GM12801 (cell line): ENCODE data around the gene GFER.

Source experiments
- TF ChIP-seq, protein P1 (sequence below): IDR thresholded peaks from one replicate; pipeline ENCODE4 v1.5.1; 2011; ENCODE audit warnings: control low read depth; ENCODE audit not compliant: insufficient read length; ENCODE audit errors: extremely low read depth

Gene GFER

DNA sequence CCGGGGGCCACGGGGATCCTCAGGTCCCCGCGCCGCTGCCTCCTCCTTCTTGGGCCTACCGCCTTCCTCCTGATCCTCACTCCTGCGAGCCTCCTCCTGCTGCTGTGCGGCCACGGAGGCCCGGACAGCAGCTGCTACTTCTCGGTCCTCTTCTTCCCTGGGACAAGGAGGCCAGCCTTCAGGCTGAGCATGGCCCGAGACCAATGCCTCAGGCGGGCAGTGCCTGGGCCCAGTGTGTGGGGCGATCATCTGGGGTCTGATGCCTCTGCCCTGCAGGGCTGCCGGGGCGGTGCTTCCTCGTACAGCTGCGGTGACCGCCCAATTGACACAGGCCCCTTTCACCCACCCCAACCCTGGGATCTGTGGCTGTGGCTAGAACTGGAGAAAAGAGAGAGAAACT is 17.0 kb downstream of the GFER start:
- TF ChIP-seq, protein P1, sequence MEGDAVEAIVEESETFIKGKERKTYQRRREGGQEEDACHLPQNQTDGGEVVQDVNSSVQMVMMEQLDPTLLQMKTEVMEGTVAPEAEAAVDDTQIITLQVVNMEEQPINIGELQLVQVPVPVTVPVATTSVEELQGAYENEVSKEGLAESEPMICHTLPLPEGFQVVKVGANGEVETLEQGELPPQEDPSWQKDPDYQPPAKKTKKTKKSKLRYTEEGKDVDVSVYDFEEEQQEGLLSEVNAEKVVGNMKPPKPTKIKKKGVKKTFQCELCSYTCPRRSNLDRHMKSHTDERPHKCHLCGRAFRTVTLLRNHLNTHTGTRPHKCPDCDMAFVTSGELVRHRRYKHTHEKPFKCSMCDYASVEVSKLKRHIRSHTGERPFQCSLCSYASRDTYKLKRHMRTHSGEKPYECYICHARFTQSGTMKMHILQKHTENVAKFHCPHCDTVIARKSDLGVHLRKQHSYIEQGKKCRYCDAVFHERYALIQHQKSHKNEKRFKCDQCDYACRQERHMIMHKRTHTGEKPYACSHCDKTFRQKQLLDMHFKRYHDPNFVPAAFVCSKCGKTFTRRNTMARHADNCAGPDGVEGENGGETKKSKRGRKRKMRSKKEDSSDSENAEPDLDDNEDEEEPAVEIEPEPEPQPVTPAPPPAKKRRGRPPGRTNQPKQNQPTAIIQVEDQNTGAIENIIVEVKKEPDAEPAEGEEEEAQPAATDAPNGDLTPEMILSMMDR, result no peak

DNA sequence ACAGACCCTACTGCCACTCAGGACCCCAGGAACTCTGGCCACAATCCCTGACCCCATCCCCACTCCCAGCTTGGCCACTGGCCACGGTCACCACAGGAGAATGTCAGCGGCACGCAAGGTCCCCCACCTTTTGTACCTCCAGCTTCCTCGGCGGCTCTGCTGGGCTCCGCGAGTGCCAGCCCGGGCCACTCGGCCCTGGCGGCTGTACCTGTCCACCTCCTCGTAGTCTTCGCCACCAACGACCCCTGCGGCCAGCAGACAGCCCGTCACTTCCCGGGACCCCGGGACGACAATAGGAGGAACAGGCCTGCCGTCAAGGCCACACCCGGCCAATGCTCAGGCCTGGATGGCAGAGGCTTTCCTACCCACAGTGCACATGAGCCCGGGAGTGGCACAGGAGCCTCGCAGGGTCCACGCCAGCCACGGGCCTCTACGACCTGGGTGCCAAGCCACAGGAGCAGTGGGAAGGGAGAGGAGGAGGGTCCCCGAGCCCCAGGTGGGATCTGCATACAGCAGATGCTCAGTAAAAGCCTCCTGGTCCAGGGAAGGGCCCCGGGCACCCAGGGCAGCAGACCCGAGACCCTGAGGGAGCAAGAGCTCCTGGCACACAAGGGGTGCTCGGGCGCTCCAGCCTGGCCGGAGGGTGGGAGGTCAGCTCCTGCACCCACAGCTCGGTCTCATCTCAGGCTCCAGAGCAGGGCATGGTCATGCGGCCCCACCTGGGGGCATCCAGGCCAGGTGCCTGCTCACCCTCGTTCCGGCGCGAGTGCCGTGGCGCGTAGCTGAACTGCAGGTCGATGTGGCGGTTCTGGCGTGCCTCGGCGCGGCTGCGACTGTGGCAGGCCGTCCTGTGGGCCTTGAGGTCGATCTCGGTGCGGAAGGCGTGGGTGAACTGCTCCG is 17.7 kb downstream of the GFER start:
- TF ChIP-seq, protein P1, result no peak

DNA sequence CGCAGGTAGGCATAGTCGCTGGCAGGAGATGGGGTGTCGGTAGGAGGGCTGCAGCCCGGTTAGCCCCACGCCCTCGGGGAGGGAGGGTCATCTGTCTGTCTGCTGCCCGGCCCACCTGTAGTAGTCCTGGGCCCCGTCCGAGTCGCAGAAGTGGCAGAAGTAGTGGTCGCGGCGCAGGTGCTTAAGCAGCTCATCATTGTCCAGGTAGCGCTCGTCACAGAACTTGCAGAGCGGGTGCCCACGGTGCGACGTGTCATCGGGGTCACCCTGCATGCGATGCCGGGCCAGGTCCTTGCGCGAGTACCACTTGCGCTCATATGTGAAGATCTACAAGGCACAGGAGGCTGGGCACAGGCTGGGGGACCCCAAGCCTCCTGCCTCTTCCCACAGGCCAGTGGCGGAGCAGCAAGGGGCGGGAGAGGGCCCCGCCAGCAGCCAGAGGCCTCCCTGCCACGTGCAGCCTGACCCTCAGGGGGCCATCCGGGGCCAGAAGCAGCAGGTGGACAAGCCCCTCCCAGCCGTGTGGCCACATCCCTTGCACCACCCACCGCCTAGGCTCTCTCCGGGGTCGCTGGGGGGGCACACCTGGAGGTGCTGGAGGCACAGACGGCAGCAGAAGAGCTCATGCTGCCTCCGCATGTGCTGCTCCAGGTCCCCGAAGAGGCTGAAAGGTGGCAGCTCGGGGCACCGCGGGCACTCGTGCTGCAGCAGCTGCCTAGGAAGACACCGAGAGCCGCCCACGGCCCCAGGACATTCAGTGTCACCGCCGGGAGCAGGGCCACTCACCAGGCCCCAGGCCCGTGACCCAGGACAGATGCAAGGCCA is 18.6 kb downstream of the GFER start:
- TF ChIP-seq, protein P1, result no peak

DNA sequence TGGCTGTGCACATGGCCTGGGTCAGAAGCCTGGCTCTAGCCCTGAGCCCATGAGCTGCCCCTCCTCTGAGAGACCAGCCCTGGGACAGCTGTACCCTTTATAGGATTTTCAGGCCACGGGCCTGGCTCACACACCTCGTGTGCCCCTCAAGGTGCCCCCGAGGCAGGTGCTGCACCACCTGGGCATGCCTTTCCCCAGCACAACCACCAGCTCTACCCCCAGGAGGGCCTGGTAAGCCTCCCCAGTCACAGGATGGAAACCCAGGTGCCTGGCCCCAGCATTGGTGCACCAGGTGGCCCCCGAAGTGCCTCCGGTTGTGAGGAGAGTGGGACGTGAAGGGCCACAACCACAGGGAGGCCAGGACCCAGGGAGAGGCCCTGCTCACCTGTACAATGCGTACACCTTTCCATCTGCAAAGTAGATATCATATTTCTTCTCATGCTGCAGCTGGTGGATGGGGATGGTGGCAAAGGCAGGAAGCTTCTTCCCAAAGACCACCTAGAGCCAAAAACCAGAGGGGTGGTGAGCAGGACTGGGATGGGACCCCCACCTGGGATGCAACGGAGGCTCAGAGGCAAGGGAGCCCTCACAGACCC is 19.3 kb downstream of the GFER start:
- TF ChIP-seq, protein P1, result no peak

DNA sequence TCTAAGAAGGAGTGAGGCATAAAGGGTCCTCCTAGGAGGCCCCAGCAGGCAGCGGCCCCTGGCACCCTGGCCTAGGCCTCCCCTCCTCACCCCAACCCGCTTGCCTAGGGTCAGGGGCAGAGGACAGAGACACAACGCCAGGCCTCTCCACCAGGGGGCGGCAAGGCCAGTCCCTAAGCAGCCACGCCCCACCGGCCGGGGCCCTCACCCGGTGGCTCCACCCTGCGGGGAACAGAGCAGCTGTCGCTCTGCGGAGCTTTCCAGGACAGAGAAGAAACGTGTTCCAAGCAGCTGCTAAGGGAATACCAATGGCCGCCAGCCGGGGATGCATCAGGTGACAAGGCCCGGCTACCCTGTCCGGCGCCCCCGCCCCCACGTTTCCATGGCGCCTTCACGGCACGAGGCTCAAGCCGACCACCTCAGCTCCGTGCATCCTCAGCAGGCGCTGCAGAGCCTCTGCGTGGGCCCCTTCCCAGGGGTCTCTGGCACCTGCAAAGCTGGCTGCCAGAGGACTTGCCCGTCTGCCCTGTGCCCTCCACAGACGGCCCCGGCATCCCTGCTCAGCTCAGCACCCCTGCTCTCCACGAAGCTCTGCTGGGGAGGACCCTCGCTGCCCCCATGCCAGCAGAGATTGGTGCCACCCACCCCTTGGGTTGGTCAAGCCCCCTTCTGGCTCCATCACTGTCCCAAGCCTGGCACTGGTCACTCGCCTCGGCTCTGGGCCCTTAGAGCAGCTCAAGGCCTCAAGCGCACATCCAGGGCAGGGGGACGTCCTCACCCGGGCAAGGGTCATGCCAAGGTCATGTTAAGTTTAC is 20.0 kb downstream of the GFER start:
- TF ChIP-seq, protein P1, result no peak

DNA sequence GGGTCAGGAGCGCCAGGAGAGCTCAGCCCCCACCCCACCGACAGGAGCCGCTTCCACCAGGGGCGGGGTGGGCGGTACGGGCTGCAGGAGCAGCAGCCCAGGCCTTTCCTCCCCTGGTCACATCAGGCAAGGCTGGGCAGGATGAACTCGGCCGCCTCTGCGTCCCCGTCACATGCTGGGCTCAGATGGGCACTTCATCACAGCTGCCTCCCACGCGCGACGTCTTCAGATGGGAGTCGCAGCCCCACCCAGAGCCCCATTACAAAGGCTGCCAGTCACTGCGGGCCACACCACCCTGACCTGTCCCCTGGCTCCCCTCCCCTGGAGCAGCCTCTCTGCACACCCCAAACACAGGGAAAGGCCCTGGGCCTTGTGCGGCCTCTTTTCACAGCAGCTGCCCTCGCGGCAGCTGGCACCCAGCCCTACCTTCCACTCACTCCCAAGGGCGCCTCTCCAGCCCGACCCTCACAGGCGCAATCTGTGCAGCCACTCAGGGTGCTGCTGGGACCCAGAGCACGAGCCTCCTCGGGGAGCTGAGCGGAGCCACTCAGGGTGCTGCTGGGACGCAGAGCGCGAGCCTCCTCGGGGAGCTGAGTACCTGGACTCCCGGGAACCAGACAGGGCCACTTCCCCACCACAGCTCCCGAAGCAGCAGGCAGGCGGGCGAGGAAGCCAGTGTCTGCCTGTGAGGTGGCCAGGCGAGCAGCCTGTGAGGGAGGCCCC is 21.0 kb downstream of the GFER start:
- TF ChIP-seq, protein P1, result no peak
